ENCODE data around the gene HNRNPF. TPM values are rescaled to one million over a fixed set of nuclear protein-coding genes. Genes with fewer than 3 reads are reported as not detected.

Gene HNRNPF
- total RNA-seq, 4 donors from 2014 or later = 109 to 151 (median 135) TPM

GRCh38 chr10:43362191-43362839, 46.7 kb downstream of the HNRNPF start:
- no peak for TF ChIP-seq CTCF (IDR thresholded peaks at IDR 0.05; ENCODE audit: low read depth)

- TF ChIP-seq CTCF (IDR thresholded peaks at IDR 0.05; ENCODE audit: low read depth) = no peak
These were observed 47.3 kb downstream of the HNRNPF start for GRCh38 chr10:43361547-43362190.

GRCh38 chr10:43360086-43360485, 48.9 kb downstream of the HNRNPF start:
- no peak for TF ChIP-seq CTCF (IDR thresholded peaks at IDR 0.05; ENCODE audit: low read depth)

GRCh38 chr10:43355749-43356371, 53.1 kb downstream of the HNRNPF start:
- TF ChIP-seq CTCF (IDR thresholded peaks at IDR 0.05; ENCODE audit: low read depth) = no peak

- no peak for TF ChIP-seq CTCF (IDR thresholded peaks at IDR 0.05; ENCODE audit: low read depth)
These were observed 54.1 kb downstream of the HNRNPF start for GRCh38 chr10:43354879-43355380.

GRCh38 chr10:43354330-43354635, 54.7 kb downstream of the HNRNPF start:
- no peak for TF ChIP-seq CTCF (IDR thresholded peaks at IDR 0.05; ENCODE audit: low read depth)

Data from subcutaneous adipose tissue (tissue), 4 donors.